Calu3 (cell line): ENCODE results near the gene MAP1LC3A. TPM values are rescaled to one million over a fixed set of nuclear protein-coding genes. Genes with fewer than 3 reads are reported as not detected.

Source experiments
- BruUV-seq: library from RNA; stranded (reverse); fragments of 400-500 nt; replicated peaks from 2 replicates; lab custom pipeline; 2021; lab: Mats Ljungman, UMichigan
- CTCF ChIA-PET: fragments of 300-600 bp; sonication (Branson Sonifier 250); formaldehyde crosslinking; loops from one replicate; lab custom pipeline; 2022; ENCODE audit warnings: antibody characterized with exemption; lab: Charles Lee
- DNase-seq: peaks from one replicate; pipeline ENCODE4 v3.0.0; 2022
- H3K27ac Mint-ChIP-seq: one replicate; pipeline ENCODE4 v1.8.0; 2022; ENCODE audit warnings: mixed read lengths; ENCODE audit not compliant: unreplicated experiment
- H3K27me3 Mint-ChIP-seq: one replicate; pipeline ENCODE4 v1.8.0; 2022; ENCODE audit warnings: mixed read lengths; ENCODE audit not compliant: unreplicated experiment
- H3K36me3 Mint-ChIP-seq: one replicate; pipeline ENCODE4 v1.8.0; 2022; ENCODE audit warnings: mild to moderate bottlenecking, moderate library complexity, mixed read lengths; ENCODE audit not compliant: insufficient read depth, unreplicated experiment
- H3K4me1 Mint-ChIP-seq: one replicate; pipeline ENCODE4 v1.8.0; 2022; ENCODE audit warnings: mild to moderate bottlenecking, low read depth, mixed read lengths; ENCODE audit not compliant: unreplicated experiment
- H3K4me3 Mint-ChIP-seq: one replicate; pipeline ENCODE4 v1.8.0; 2022; ENCODE audit warnings: mild to moderate bottlenecking, low read depth, moderate library complexity, mixed read lengths; ENCODE audit not compliant: unreplicated experiment
- H3K9me3 Mint-ChIP-seq: one replicate; pipeline ENCODE4 v1.8.0; 2022; ENCODE audit warnings: low read depth, mixed read lengths; ENCODE audit not compliant: unreplicated experiment
- CTCF ChIP-seq: fragments of 200-600 bp; IDR thresholded peaks from one replicate; pipeline ENCODE4 v1.8.0; 2022; ENCODE audit warnings: antibody characterized with exemption; ENCODE audit not compliant: unreplicated experiment
- intact Hi-C: fragments of 100-400 bp; cut with micrococcal nuclease; formaldehyde crosslinking; loops from one replicate; pipeline ENCODE4 v1.10.0; 2022; ENCODE audit not compliant: unreplicated experiment
- total RNA-seq: library from RNA; stranded (reverse); gene quantifications from 2 replicates; pipeline ENCODE4 v1.2.3, GENCODE V29; 2022

MAP1LC3A gene
- total RNA-seq, 1 experiment from 2014 or later = 0.78 TPM

GRCh38 chr20:34530342-34530741 is 28.2 kb upstream of the MAP1LC3A start:
- BruUV-seq = no TSS peak
- H3K4me3 Mint-ChIP-seq = no peak overlapping the region
- H3K27ac Mint-ChIP-seq = peak overlapping the region; percentile 53
- H3K9me3 Mint-ChIP-seq = no peaks in the 10 kb centered on the region
- peaks cover 45% of the 10 kb centered on the region for H3K4me1 Mint-ChIP-seq
- intact Hi-C loops = no loop called here
- H3K36me3 Mint-ChIP-seq = peaks cover 53% of the 10 kb centered on the region
- CTCF ChIA-PET = interaction anchor here (0.7 to 1.2 kb wide), 2 partner anchors 218 to 566 kb away, joined by 3 to 11 read pairs; no protein-coding TSS in a partner anchor
- TF ChIP-seq CTCF = no peak
- DNase-seq = no peak
- no peaks in the 10 kb centered on the region for H3K27me3 Mint-ChIP-seq

GRCh38 chr20:34531608-34532265 is 26.8 kb upstream of the MAP1LC3A start:
- H3K27ac Mint-ChIP-seq = peak overlapping the region; percentile 5
- TF ChIP-seq CTCF = no peak
- H3K27me3 Mint-ChIP-seq = no peaks in the 10 kb centered on the region
- no peaks in the 10 kb centered on the region for H3K9me3 Mint-ChIP-seq
- peaks cover 48% of the 10 kb centered on the region for H3K36me3 Mint-ChIP-seq
- CTCF ChIA-PET = interaction anchor here (0.7 to 1.4 kb wide), 2 partner anchors 11 to 15 kb away, joined by 3 read pairs; partner anchors contain the start of gene DYNLRB1
- H3K4me3 Mint-ChIP-seq = no peak overlapping the region
- no peak for DNase-seq
- intact Hi-C loops = no loop called here
- BruUV-seq = no TSS peak
- H3K4me1 Mint-ChIP-seq = peaks cover 31% of the 10 kb centered on the region

- CTCF ChIA-PET = interaction anchor here (0.6 to 1.4 kb wide), 3 partner anchors 10 to 100 kb away, joined by 3 to 7 read pairs (median 3); partner anchors contain the start of gene DYNLRB1
- no peak for DNase-seq
- H3K4me1 Mint-ChIP-seq = peaks cover 25% of the 10 kb centered on the region
- no TSS peak for BruUV-seq
- H3K27me3 Mint-ChIP-seq = no peaks in the 10 kb centered on the region
- no peak for TF ChIP-seq CTCF
- peaks cover 53% of the 10 kb centered on the region for H3K36me3 Mint-ChIP-seq
- intact Hi-C loops = no loop called here
- H3K27ac Mint-ChIP-seq = no peak overlapping the region
- H3K4me3 Mint-ChIP-seq = no peak overlapping the region
- no peaks in the 10 kb centered on the region for H3K9me3 Mint-ChIP-seq
Measured at GRCh38 chr20:34532320-34532719, 26.2 kb upstream of the MAP1LC3A start.

GRCh38 chr20:34532756-34533155 is 25.8 kb upstream of the MAP1LC3A start:
- Mint-ChIP-seq H3K4me3 (no peak overlapping the region), H3K36me3 (peaks cover 57% of the 10 kb centered on the region), H3K9me3 (no peaks in the 10 kb centered on the region), H3K27me3 (no peaks in the 10 kb centered on the region), H3K4me1 (peaks cover 21% of the 10 kb centered on the region), H3K27ac (no peak overlapping the region)
- no TSS peak for BruUV-seq
- no peak for TF ChIP-seq CTCF
- DNase-seq = no peak
- CTCF ChIA-PET = interaction anchor here (0.6 to 1.4 kb wide), 3 partner anchors 10 to 101 kb away, joined by 3 to 7 read pairs (median 3); partner anchors contain the start of gene DYNLRB1
- intact Hi-C loops = no loop called here
